NCI-H187 treated with DMSO at 0.1 percent for 48 hours (cell line): ENCODE measurements around the gene KIAA1671.

ENCODE experiments used
- DNase-seq: peaks from one replicate; lab custom pipeline; 2025; lab: John Stamatoyannopoulos, UW

The KIAA1671 gene

GRCh38 chr22:24952837-24953383 lies 394 bp downstream of the KIAA1671 start:
- DNase-seq: no peak

- no peak for DNase-seq
These were observed 1.0 kb downstream of the KIAA1671 start for GRCh38 chr22:24953384-24954113.

GRCh38 chr22:24954114-24954463 lies 1.6 kb downstream of the KIAA1671 start:
- DNase-seq: no peak

- DNase-seq: no peak
These were observed 2.3 kb downstream of the KIAA1671 start for GRCh38 chr22:24954856-24955255.

- no peak for DNase-seq
These were observed 4.5 kb downstream of the KIAA1671 start for GRCh38 chr22:24957043-24957442.

- DNase-seq: no peak
These were observed 8.8 kb downstream of the KIAA1671 start for GRCh38 chr22:24961217-24961844.

GRCh38 chr22:24962094-24962493 lies 9.6 kb downstream of the KIAA1671 start:
- DNase-seq: no peak

- DNase-seq: no peak
These were observed 10.3 kb downstream of the KIAA1671 start for GRCh38 chr22:24962835-24963234.

- no peak for DNase-seq
These were observed 11.9 kb downstream of the KIAA1671 start for GRCh38 chr22:24964441-24964840.

- DNase-seq: no peak
These were observed 13.5 kb downstream of the KIAA1671 start for GRCh38 chr22:24965822-24966626.

GRCh38 chr22:24968066-24968561 lies 15.6 kb downstream of the KIAA1671 start:
- no peak for DNase-seq

- DNase-seq: no peak
These were observed 17.2 kb downstream of the KIAA1671 start for GRCh38 chr22:24969560-24970301.

- no peak for DNase-seq
These were observed 19.9 kb downstream of the KIAA1671 start for GRCh38 chr22:24972369-24972768.

GRCh38 chr22:24973872-24974271 lies 21.4 kb downstream of the KIAA1671 start:
- DNase-seq: no peak

GRCh38 chr22:24975125-24975640 lies 22.7 kb downstream of the KIAA1671 start:
- no peak for DNase-seq

GRCh38 chr22:24975813-24976341 lies 23.4 kb downstream of the KIAA1671 start:
- DNase-seq: no peak

- no peak for DNase-seq
These were observed 24.1 kb downstream of the KIAA1671 start for GRCh38 chr22:24976442-24977218.

- no peak for DNase-seq
These were observed 25.1 kb downstream of the KIAA1671 start for GRCh38 chr22:24977370-24978221.

GRCh38 chr22:24978308-24978707 lies 25.8 kb downstream of the KIAA1671 start:
- no peak for DNase-seq

- DNase-seq: no peak
These were observed 28.6 kb downstream of the KIAA1671 start for GRCh38 chr22:24981066-24981465.
